Cardiac ventricle fibroblast (primary cell): ENCODE measurements around the gene SELENOT. TPM values are rescaled to one million over a fixed set of nuclear protein-coding genes. Genes with fewer than 3 reads are reported as not detected.

Experiments used
- total RNA-seq: library from RNA; depleted of rRNA; stranded (reverse); fragments of >200 nt; gene quantifications from 2 replicates; pipeline ENCODE4 v1.2.3, GENCODE V29; 2015

SELENOT gene, protein sequence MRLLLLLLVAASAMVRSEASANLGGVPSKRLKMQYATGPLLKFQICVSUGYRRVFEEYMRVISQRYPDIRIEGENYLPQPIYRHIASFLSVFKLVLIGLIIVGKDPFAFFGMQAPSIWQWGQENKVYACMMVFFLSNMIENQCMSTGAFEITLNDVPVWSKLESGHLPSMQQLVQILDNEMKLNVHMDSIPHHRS
- 57.2 and 59.0 TPM in 2 replicates for total RNA-seq

DNA sequence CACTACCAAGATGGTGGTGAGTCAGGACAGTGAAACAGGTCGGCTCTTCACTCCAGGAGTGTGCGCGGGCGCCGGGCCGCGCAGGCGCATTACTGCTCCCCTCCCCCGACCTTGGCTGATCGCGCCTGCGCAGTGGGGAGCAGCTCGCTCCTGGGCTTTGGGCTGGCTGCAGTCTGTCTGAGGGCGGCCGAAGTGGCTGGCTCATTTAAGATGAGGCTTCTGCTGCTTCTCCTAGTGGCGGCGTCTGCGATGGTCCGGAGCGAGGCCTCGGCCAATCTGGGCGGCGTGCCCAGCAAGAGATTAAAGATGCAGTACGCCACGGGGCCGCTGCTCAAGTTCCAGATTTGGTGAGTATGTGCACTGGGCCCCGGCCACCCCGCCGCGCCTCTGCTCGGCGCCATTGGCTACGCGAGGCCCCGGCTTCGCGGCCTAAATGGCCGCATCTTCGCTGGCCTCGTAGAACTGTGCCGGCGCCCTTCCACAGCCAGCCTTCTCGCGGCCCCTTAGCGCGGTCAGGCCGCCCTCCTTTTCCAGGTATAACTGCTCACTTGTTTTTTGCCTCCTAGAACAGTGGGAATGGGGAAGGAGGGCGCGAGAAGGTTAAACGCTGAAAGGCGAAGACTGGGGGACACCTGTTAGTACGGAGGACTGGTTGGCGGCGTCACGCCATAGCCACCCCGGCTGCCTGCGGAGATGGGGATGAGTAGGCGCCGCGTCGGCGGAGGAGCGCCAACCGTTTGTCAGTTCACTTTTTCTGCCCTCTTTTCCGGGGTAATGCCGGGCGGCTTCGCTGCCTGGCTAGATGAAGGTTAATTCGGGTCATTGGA lies at the start of gene SELENOT:
Gene SELENOT (plus strand): TSS at position 169 of the 827 bp plus-strand sequence. CDS start 42 bp downstream, at position 211.

Other genes starting within 250 kb of the SELENOT start
- 8.4 and 14.5 TPM in 2 replicates for gene TSC22D2, start 195.0 kb upstream of the SELENOT start, total RNA-seq
- gene SERP1, start 56.8 kb upstream of the SELENOT start, total RNA-seq, result 230 and 253 TPM in 2 replicates
- gene EIF2A, start 56.5 kb upstream of the SELENOT start, total RNA-seq, result 84.2 and 120 TPM in 2 replicates
- not detected in 2 replicates for gene ERICH6, start 100.6 kb downstream of the SELENOT start, total RNA-seq
- gene SIAH2, start 159.8 kb downstream of the SELENOT start, total RNA-seq, result 23.5 and 29.1 TPM in 2 replicates